BJ (cell line): Measurements from ENCODE around the gene CTIF. TPM values are rescaled to one million over a fixed set of nuclear protein-coding genes. Genes with fewer than 3 reads are reported as not detected.

Experiments used
- CTCF ChIA-PET: fragments of 350-600 bp; formaldehyde crosslinking; extraction: SDS; loops from one replicate; lab custom pipeline; 2021; ENCODE audit warnings: antibody characterized with exemption, inconsistent platforms; lab: Yijun Ruan, JAX
- POLR2A ChIA-PET: fragments of 300-600 bp; sonication (Branson Sonifier 250); formaldehyde crosslinking; extraction: SDS; loops from one replicate; lab custom pipeline; 2021; ENCODE audit warnings: antibody characterized with exemption; lab: Charles Lee
- DNase-seq: peaks from one replicate; pipeline ENCODE4 v3.0.0-alpha.2; 2011; ENCODE audit warnings: low read depth
- H3K27me3 ChIP-seq: 2 replicates; pipeline ENCODE4 v1.6.0; 2011; ENCODE audit warnings: low read length; ENCODE audit not compliant: control insufficient read depth, insufficient read depth
- H3K36me3 ChIP-seq: 2 replicates; pipeline ENCODE4 v1.5.1; 2011; ENCODE audit warnings: low read length; ENCODE audit not compliant: control insufficient read depth, insufficient read depth
- H3K4me3 ChIP-seq: 2 replicates; pipeline ENCODE4 v1.5.1; 2011; ENCODE audit warnings: low read depth, mild to moderate bottlenecking, control low read depth, low read length
- CTCF ChIP-seq: IDR thresholded peaks from 2 replicates; pipeline ENCODE4 v1.5.1; 2011; ENCODE audit warnings: low read depth, mild to moderate bottlenecking, control low read depth, inconsistent platforms, low read length, moderate library complexity; ENCODE audit not compliant: insufficient read depth
- polyA plus RNA-seq: library from polyadenylated mRNA; depleted of rRNA; stranded (reverse); fragments of >200 nt; gene quantifications from 2 replicates; pipeline ENCODE4 v1.2.3, GENCODE V29; 2011

The CTIF gene
- polyA plus RNA-seq, 1 experiment, result 105 TPM

DNA sequence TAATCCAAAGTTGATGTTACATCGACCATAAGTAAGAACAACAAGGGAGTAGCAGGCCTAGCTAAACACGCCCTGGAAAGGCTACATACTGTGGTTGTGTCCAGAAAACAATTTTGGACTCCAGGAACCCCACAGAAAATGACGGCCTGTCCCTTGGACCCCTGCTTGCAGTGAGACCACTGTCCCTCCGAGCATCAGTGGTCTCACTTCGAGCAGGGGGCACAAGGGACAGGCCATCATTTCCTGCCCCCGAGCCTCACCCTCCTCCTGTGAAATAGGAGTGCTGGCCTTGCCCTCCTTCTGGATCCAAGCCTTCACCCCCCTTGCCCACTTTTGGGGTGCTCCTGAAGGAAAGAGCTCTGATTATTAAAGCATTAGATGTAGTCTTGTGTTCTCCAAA, 144.4 kb downstream of the CTIF start:
- TF ChIP-seq CTCF, result no peak
- POLR2A ChIA-PET, result no interaction called here
- CTCF ChIA-PET, result no interaction called here
- no peak overlapping the region for H3K4me3 ChIP-seq
- H3K36me3 ChIP-seq, result peaks cover 28% of the 10 kb centered on the region
- DNase-seq, result no peak
- no peaks in the 10 kb centered on the region for H3K27me3 ChIP-seq

DNA sequence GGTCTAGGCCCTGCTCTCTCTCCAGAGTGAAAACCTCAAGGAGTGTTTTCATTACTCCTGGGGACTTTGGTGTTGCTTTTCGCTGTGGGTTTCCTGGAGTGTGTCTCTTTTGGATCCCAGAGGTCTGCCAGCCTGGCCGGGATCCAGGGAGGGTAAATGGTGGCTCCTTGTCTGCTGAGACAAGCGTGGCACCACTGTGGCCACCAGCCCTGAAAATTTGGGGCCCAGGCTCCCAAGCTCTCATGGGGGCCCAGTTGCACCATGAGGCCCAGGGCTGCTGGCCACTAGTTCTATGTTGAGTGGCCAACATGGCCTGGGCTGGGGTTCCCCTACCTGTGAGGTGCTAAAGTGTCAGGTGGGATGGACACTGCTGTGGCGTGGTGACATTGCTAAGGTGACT, 144.8 kb downstream of the CTIF start:
- peaks cover 29% of the 10 kb centered on the region for H3K36me3 ChIP-seq
- no peak for DNase-seq
- ChIA-PET CTCF (no interaction called here), POLR2A (no interaction called here)
- H3K27me3 ChIP-seq, result no peaks in the 10 kb centered on the region
- H3K4me3 ChIP-seq, result no peak overlapping the region
- no peak for TF ChIP-seq CTCF

- Histone ChIP-seq H3K4me3 (no peak overlapping the region), H3K27me3 (no peaks in the 10 kb centered on the region), H3K36me3 (peaks cover 25% of the 10 kb centered on the region)
- no peak for DNase-seq
- ChIA-PET POLR2A (no interaction called here), CTCF (interaction anchor here (0.6 to 1.2 kb wide), 3 partner anchors 9 to 688 kb away, joined by 3 to 4 read pairs (median 3); no protein-coding TSS in a partner anchor)
- no peak for TF ChIP-seq CTCF
These were observed 148.7 kb downstream of the CTIF start for GRCh38 chr18:48687346-48688042.

DNA sequence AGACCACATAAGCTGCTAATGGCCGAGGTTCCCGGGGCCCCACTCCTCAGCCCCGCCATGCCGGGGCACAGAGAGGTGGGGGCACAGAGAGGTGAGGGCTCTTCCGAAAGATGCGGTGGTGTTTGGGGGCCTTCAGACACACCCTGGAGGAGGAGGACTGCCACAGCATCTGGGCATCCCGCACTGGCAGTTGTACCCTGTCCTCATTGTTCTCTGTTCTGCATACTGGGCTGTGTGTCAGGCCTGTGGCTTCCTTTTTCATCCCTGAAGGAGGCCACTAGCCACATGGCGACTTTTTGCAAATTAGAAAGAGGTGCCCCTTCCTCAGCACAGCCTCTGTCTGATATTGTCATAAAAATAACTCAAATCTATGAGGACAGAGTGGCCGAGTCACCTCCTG, 150.1 kb downstream of the CTIF start:
- ChIA-PET POLR2A (no interaction called here), CTCF (no interaction called here)
- Histone ChIP-seq H3K27me3 (no peaks in the 10 kb centered on the region), H3K36me3 (peaks cover 18% of the 10 kb centered on the region), H3K4me3 (no peak overlapping the region)
- TF ChIP-seq CTCF, result no peak
- DNase-seq, result no peak

DNA sequence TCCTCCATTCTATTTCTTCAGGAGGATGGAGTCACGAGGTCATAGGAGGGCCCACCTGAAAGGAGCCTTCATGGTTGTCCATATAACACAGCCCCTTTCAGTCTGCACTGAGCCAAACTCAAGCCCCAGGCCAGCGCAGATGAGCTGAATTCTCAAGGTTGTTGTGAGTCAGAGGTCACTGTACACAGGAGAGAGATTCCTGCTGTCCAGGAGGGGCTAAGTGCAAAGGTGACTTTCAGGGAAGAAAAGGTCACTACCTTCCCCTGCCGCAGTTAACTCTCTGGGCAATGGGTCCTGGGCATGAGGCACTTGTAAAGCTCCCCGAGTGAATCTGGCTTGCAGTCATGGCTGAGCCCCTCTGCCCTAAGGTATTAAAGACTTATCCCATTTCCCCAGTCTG, 150.7 kb downstream of the CTIF start:
- TF ChIP-seq CTCF, result no peak
- Histone ChIP-seq H3K36me3 (peaks cover 20% of the 10 kb centered on the region), H3K4me3 (no peak overlapping the region), H3K27me3 (no peaks in the 10 kb centered on the region)
- POLR2A ChIA-PET, result no interaction called here
- CTCF ChIA-PET, result interaction anchor here (0.8 to 1.5 kb wide), 3 partner anchors 14 to 214 kb away, joined by 3 to 4 read pairs (median 3); no protein-coding TSS in a partner anchor
- no peak for DNase-seq
